ENCODE measurements around the gene PARP16.

The PARP16 gene

GRCh38 chr15:65311760-65312159, 25.1 kb upstream of the PARP16 start:
- no peak for DNase-seq (ENCODE audit: low read depth)

GRCh38 chr15:65310431-65311137, 23.9 kb upstream of the PARP16 start:
- no peak for DNase-seq (ENCODE audit: low read depth)

- no peak for DNase-seq (ENCODE audit: low read depth)
These were observed 23.3 kb upstream of the PARP16 start for GRCh38 chr15:65309882-65310418.

DNA sequence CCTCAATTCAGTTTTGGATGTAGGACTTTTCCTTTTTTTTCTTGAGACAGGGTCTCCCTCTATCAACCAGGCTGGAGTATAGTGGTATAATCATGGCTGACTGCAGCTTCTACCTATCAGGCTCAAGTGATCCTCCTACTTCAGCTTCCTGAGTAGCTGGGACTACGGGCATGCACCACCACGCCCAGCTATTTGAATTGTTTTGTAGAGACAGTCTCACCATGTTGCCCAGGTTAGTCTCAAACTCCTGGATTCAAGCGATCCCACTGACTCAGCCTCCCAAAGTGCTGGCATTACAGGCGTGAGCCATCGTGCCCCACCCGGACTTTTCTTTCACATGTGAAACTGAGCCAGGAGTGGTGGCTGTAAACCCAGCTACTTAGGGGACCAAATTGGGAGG, 21.3 kb upstream of the PARP16 start:
- no peak for DNase-seq (ENCODE audit: low read depth)

GRCh38 chr15:65306551-65306950, 19.9 kb upstream of the PARP16 start:
- DNase-seq (ENCODE audit: low read depth) = no peak

DNA sequence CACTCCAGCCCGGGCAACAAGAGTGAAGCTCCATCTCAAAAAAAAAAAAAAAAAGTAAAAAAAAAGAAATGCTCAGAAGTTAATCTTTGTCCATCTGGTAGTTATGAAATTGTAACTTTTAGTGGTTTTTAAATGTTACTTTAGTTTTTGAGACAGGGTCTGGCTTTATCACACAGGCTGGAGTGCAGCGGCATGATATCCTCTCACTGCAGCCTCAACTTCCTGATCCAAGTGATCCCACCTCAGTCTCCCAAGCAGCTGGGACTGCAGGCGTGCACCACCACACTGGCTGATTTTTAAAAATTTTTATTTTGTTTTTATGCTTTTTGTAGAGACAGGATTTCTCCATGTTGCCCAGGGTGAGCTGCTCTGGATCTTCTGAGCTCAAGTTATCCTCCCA, 19.1 kb upstream of the PARP16 start:
- no peak for DNase-seq (ENCODE audit: low read depth)

DNA sequence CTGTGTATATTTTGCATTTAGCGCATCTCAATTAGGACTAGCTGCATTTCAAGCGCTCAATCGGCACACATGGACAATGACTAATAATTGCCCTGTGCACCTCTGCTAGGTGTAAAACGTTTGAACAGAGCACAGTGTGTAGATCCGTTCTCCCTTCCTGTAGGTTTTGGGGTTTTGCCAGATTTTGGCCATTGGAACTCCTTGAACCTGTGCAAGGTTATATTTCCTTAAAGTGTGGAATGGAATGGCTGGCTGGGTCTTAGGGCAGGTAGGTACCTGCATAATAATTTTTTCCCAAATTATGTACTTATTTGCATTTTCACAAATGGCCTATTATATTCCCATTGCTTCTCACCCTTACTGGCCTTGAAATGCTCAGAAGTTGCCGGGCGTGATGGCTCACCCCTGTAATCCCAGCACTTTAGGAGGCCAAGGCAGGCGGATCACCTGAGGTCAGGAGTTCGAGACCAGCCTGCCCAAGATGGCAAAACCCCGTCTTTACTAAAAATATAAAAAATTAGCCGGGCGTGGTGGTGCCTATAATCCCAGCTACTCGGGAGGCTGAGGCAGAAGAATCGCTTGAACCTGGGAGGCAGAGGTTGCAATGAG, 18.6 kb upstream of the PARP16 start:
- no peak for DNase-seq (ENCODE audit: low read depth)

- DNase-seq (ENCODE audit: low read depth) = peak; percentile 74
These were observed 17.9 kb upstream of the PARP16 start, which contains the start of gene RNU5B-1 for GRCh38 chr15:65304381-65305149. Gene RNU5B-1 (plus strand): TSS chr15:65304677.

GRCh38 chr15:65303687-65304380, 17.2 kb upstream of the PARP16 start:
- DNase-seq (ENCODE audit: low read depth) = no peak

GRCh38 chr15:65302061-65302460, 15.4 kb upstream of the PARP16 start:
- no peak for DNase-seq (ENCODE audit: low read depth)

- no peak for DNase-seq (ENCODE audit: low read depth)
These were observed 14.3 kb upstream of the PARP16 start for GRCh38 chr15:65300924-65301441.

GRCh38 chr15:65298731-65299130, 12.0 kb upstream of the PARP16 start:
- no peak for DNase-seq (ENCODE audit: low read depth)

DNA sequence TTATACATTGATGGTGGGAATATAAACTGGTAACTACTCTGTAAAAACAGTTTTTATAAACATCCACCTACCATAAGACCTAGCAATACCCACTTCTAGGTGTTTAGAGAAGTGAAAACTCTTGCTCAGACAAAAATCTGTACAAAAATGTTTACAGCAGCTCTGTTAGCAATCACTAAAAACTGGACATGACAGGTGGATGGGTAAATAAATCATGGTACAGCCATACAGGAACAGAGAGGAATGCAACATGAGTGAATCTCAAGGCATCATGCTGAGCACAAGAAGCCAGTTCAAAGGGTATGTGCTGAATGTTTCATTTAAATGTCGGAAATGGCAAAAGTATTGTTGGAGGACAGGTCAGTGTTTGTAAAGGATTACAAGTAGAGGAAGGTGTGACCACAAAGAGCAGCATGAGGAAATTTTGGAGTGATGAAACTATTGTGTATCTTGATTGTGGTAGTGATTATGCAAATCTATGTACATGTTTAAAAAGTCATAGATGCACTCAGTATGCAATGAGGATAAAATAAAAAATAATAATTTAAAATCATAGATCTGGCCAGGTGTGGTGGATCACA, 6.3 kb upstream of the PARP16 start:
- DNase-seq (ENCODE audit: low read depth) = no peak

DNA sequence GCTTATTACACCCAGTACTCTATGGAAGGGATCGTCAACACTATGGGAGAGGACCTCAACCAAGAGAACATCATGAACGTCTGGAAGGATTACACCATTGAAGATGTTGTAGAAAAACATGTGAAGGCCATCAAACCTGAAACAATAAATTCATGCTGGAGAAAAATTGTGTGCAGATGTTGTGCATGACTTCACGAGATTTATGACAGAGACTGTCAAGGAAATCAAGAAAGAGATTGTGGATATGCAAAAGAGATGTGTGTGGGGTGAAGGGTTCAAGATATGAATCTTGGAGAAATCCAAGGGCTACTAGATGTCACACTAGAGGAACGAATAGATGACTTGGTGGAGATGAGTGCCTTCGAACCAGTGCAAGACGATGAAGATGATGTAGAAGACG, 3.5 kb upstream of the PARP16 start:
- DNase-seq (ENCODE audit: low read depth) = no peak

- DNase-seq (ENCODE audit: low read depth) = no peak
These were observed 2.7 kb upstream of the PARP16 start for GRCh38 chr15:65289261-65289854.

GRCh38 chr15:65287520-65287855, 805 bp upstream of the PARP16 start:
- DNase-seq (ENCODE audit: low read depth) = no peak

DNA sequence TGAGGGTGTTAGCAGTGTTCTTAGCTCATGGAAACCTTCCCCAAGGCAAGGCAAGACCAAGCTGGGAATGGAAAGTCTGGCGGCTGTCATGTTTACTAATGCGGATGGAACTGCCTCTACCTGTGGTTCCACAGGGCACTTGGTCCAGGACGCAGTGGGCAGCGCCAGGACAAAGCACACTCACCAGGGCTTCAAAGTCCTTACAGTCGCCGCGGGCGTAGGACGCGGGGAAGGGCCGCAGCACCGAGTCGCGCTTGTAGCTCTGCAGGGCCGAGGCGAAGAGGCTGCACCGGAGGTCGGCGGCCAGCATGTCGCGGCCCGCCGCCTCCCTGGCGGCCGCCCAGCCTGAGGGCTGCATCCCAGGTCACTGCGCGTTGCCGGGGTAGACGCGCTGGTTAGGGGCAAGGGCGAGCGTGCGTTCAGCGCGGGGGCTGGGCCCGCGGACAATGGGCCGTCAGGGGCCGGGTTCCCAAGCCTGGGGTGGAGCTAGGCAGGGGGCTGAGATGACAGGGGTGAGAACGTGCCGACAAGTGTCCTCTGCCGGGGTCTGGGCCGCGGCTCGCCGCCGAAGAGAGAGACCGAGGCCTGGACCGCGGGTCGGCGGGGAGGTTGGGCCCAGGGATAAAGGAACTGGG, 497 bp downstream of the PARP16 start:
- DNase-seq (ENCODE audit: low read depth) = no peak

- DNase-seq (ENCODE audit: low read depth) = no peak
These were observed 1.2 kb downstream of the PARP16 start for GRCh38 chr15:65285291-65286068.

DNA sequence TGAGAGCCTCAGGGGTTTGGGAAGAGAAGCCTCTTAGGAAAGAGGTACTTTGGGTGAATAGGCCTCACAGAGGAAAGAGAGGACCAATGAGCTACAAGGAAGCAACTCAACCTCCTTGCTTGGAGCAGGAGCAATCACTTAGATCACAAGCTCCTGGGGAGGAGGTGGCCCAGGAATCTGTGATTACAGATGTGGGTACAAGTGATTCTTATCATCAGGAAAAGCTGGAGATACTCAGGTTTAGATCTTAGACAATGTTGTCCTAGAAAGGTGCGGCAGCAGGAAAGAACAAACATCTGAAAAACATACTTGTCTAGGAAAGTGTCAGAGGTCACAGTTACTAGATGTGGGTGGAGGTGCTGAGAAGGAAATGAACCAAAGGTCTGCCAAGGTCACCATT, 8.2 kb downstream of the PARP16 start:
- no peak for DNase-seq (ENCODE audit: low read depth)

DNA sequence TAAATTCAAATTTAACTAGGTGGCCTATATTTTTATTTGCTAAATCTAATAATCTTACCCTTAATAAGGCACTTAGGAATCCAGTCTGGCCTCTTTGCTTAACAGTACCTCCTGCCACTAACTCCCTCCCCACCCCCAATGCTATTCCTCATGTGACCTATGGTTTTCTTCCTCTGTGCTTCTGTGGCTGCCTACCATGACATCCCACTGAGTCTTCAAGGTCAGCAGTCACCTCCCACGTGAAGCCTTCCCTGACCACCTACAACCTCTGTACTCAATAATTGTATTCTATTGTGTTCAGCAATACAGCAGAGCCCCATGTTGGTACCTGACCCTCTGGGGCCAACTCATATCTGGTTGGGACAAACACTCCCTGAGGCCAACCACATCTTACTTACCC, 9.7 kb downstream of the PARP16 start:
- DNase-seq (ENCODE audit: low read depth) = no peak

Measured in activated T-cell treated with anti-CD3 and anti-CD28 coated beads for 48 hours (primary cell).